Measurements from ENCODE around the gene ARMC3.

DNA sequence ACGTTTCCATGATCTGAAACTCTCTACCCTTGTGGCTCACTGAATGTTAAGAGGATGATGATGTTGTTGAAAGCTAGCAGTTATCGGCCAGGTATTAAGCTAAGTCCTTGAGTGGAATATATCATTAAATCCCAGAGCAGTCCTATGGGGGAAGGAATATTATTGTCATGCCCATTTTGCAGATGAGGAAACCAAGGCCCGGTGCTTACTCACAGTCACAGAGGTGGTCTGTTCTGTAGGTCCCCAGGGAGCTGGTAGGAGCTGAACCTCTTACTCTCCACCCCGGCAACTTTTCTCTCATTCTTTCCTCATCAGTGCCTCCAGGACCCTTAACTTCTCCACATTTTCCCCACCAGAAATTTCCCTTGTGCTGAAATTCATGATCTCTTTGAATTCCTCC, 62.6 kb downstream of the ARMC3 start:
- TF ChIP-seq, protein P1, sequence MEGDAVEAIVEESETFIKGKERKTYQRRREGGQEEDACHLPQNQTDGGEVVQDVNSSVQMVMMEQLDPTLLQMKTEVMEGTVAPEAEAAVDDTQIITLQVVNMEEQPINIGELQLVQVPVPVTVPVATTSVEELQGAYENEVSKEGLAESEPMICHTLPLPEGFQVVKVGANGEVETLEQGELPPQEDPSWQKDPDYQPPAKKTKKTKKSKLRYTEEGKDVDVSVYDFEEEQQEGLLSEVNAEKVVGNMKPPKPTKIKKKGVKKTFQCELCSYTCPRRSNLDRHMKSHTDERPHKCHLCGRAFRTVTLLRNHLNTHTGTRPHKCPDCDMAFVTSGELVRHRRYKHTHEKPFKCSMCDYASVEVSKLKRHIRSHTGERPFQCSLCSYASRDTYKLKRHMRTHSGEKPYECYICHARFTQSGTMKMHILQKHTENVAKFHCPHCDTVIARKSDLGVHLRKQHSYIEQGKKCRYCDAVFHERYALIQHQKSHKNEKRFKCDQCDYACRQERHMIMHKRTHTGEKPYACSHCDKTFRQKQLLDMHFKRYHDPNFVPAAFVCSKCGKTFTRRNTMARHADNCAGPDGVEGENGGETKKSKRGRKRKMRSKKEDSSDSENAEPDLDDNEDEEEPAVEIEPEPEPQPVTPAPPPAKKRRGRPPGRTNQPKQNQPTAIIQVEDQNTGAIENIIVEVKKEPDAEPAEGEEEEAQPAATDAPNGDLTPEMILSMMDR (IDR thresholded peaks at IDR 0.05; ENCODE audit: insufficient read depth, low read depth, low read length): no peak
- TF ChIP-seq EZH2 (IDR thresholded peaks at IDR 0.05; ENCODE audit: insufficient read depth, low read length): no peak

All from astrocyte (in vitro differentiated cells and primary cell).